ENCODE data around the gene CHD1L.
"Not testable (repeated sequence)": the region's sequence is repeated elsewhere in the genome, so short reads cannot be mapped to it uniquely, and the experiment has no call there.

Gene CHD1L

GRCh38 chr1:147267711-147268110 is 25.2 kb downstream of the CHD1L start:
- no peak for DNase-seq (ENCODE audit: low read depth in 2 of 2)

GRCh38 chr1:147270721-147271120 is 28.2 kb downstream of the CHD1L start:
- no peak for DNase-seq (ENCODE audit: low read depth in 2 of 2)

- DNase-seq (ENCODE audit: low read depth in 2 of 2), result no peak
These were observed 29.6 kb downstream of the CHD1L start for GRCh38 chr1:147272042-147272441.

DNA sequence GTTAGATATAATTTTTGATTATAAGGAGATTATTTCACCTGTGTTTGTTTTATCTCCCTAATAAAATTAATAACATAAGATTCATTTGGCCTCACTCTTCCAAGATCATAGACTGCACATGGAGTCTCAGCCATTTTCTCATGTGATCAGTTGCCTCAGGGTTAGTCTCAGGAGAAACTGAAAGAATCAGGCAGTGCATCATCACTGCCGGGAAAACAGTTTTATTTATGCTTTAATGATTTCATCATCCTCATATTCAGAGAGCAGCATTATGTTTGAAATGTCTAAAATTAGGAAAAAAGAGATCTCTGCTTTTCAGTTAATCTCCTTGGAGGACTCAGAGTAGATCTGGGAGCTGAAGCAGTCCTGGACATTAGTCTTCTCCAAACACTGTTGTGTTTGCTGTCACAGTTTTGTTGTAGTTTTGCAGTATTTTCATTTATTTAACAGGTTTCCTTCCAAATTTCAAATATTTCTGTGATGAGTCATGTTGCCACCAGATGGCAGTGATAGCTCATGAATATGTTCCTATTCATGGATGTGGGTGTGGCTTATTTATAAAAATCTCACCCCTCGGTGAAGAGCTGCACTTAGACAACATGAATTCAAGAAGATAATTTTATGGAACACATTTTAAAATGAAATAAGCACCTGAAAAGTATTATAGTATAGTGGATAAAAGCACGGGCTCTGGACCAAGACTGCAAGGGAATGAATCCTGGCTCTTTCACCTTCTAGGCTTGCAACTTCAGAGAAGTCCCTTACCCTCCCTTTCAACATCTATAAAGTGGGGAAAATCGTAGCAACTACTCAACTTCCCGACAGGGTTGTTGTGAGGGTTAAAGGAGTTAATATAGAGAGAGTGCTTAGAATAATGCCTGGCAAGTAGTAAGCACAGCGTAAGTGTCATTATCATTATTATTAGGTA is 31.2 kb downstream of the CHD1L start:
- peak in 1 of 2 donors; percentile 12 for DNase-seq (ENCODE audit: low read depth in 2 of 2)

DNA sequence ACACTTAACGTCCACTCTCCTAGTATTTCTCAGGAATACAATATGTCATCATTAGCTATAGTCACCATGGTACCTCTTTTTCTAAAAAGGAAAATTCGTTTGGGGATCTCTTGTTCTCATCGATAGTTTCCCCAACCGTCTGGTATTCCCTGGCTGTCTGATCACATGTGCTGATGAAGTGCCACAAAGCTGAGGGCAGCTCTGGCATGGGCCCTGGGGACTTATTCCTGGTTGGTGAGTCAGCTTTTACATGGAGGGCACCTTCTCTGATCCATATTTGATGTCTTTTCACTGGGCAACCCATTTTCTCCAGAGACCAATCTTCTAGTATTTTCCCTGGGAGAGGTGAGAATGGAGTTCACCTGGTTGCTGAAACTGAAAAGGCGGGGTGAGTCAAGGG is 39.5 kb downstream of the CHD1L start:
- DNase-seq (ENCODE audit: low read depth in 2 of 2), result no peak

DNA sequence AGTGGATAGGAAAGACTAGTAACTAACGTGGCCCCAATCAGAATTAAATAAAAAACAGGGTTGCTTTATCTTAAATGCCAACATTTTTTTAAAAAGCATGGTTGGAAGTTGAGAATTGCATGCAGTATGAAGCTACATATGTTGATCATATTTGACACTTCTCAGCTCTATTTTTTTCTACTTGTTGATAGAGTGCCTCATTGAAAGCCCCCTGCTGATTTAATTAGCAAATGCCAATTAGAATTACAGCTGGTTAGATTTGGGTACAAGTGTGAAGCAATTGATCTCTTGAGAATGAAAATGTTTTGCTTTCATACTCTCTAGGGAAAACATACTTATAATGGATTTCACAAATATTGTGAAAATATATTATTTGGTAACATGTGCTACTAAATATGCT is 40.5 kb downstream of the CHD1L start:
- DNase-seq (ENCODE audit: low read depth in 2 of 2), result no peak

GRCh38 chr1:147287133-147287865 is 44.8 kb downstream of the CHD1L start:
- no peak for DNase-seq (ENCODE audit: low read depth in 2 of 2)

- DNase-seq (ENCODE audit: low read depth in 2 of 2), result no peak
These were observed 49.5 kb downstream of the CHD1L start for GRCh38 chr1:147292012-147292411.

- no peak for DNase-seq (ENCODE audit: low read depth in 2 of 2)
These were observed 50.3 kb downstream of the CHD1L start for GRCh38 chr1:147292631-147293251.

DNA sequence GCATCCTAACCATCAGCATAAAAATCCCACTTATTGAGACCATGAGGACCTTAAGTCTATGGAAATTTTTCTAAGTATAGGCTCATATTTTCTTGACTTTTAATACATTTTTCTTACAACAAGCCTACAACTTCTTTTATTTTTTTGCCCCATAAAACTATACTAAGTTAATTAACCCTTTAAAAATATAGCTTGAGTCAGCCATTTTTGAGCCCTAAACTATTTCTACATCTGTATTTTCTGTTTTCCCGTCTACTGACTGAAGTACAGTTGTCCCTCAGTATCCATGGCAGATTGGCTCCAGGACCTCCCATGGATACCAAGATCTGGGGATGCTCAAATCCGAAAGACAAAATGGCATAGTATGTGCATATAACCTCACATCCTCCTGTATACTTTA is 55.0 kb downstream of the CHD1L start:
- DNase-seq (ENCODE audit: low read depth in 2 of 2), result no peak

DNA sequence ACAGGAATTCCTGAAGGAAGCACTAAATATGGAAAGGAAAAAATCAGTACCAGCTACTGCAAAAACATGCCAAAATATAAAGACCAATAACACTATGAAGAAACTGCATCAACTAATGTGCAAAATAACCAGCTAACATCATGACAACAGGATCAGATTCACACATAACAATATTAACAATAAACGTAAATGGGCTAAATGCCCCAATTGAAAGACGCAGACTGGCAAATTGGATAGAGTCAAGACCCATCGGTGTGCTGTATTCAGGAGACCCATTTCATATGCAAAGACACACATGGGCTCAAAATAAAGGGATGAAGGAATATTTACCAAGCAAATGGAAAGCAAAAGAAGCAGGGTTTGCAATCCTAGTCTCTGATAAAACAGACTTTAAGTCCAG is 63.3 kb downstream of the CHD1L start:
- not testable (repeated sequence) for DNase-seq (ENCODE audit: low read depth in 2 of 2)

GRCh38 chr1:147316968-147317367 is 74.5 kb downstream of the CHD1L start:
- DNase-seq (ENCODE audit: low read depth in 2 of 2), result no peak

GRCh38 chr1:147326933-147327687 is 84.6 kb downstream of the CHD1L start:
- DNase-seq (ENCODE audit: low read depth in 2 of 2), result not testable (repeated sequence)

DNA sequence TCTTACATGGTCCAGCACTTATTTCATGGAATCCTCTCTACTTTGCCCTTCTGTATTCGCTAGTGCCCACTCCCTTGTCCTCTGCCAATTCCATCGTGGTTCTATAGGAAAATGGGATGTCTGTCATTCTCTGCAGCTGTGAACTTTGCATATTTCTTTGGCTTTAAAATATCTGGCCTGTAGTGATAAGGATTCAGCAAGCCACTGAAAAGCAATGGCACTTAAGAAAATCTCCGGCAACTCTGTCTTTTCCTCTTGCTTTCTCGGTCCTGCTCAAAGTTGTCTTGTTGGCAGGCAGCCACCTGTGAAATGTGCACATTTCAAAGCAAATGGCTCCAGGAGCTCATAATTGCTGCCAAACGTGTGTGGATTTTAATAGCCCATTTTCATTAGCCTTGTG is 91.8 kb downstream of the CHD1L start:
- no peak for DNase-seq (ENCODE audit: low read depth in 2 of 2)

GRCh38 chr1:147336291-147336690 is 93.8 kb downstream of the CHD1L start:
- DNase-seq (ENCODE audit: low read depth in 2 of 2), result no peak

DNA sequence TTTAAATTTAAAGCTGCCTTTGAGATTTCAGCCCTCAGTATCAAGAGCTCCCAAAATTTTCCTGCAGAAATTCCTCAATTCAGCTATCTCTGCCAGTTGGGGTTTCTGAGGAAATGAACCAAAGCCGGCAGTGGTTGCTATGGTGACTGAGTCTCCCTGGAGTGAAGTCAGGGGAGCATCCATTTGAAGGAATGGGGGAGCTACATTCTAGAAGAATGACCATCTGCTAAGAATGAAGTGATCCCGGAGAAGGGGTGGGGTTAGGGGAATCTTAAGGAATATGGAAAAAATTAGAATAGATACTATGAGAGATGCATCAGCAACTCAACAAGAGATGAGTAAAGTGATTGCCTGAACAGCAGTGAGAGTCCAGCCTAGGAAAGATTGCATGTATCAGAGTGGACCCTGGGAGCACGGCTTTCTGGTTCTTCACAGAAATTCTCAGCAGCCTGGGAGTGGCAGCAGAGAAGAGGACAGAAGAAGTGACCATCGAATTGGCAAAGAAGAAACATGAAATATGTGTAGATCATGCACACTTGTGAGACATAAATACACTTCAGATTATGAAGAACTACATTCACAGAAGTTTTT is 94.7 kb downstream of the CHD1L start:
- no peak for DNase-seq (ENCODE audit: low read depth in 2 of 2)

- no peak for DNase-seq (ENCODE audit: low read depth in 2 of 2)
These were observed 96.1 kb downstream of the CHD1L start for GRCh38 chr1:147338571-147338970.

- DNase-seq (ENCODE audit: low read depth in 2 of 2), result no peak
These were observed 98.8 kb downstream of the CHD1L start for GRCh38 chr1:147341246-147341645.
